Upper lobe of right lung (tissue), 1 donor: ENCODE measurements around the gene KRTAP4-6. TPM values are rescaled to one million over a fixed set of nuclear protein-coding genes. Genes with fewer than 3 reads are reported as not detected.
"Not testable (repeated sequence)": the region's sequence is repeated elsewhere in the genome, so short reads cannot be mapped to it uniquely, and the experiment has no call there.

Experiments
- ATAC-seq: fragments of 200-7000 bp; cut with Tn5 transposase; one replicate; pipeline ENCODE4 v1.9.1; 2020; ENCODE audit warnings: mild to moderate bottlenecking, moderate library complexity
- DNase-seq: peaks from one replicate; pipeline ENCODE4 v3.0.0-alpha.2; 2020
- H3K27ac ChIP-seq: fragments of 200-600 bp; one replicate; pipeline ENCODE4 v1.8.0; 2022
- H3K27me3 ChIP-seq: fragments of 200-600 bp; one replicate; pipeline ENCODE4 v1.8.0; 2022; ENCODE audit warnings: mild to moderate bottlenecking
- H3K36me3 ChIP-seq: fragments of 200-600 bp; one replicate; pipeline ENCODE4 v1.8.0; 2022
- H3K4me1 ChIP-seq: fragments of 200-600 bp; one replicate; pipeline ENCODE4 v1.8.0; 2022
- H3K4me3 ChIP-seq: fragments of 200-600 bp; one replicate; pipeline ENCODE4 v1.8.0; 2022; ENCODE audit warnings: mild to moderate bottlenecking
- H3K9me3 ChIP-seq: fragments of 200-600 bp; one replicate; pipeline ENCODE4 v1.8.0; 2022
- CTCF ChIP-seq: fragments of 200-600 bp; IDR thresholded peaks from one replicate; pipeline ENCODE4 v1.8.0; 2022; ENCODE audit warnings: antibody characterized with exemption
- intact Hi-C: fragments of 100-400 bp; cut with DNase I; formaldehyde crosslinking; loops from one replicate; pipeline ENCODE4 v1.11.0; 2022
- total RNA-seq: library from RNA; stranded (reverse); fragmentation: NEBNext Ultra II Directional; extraction: Animal tissue kit (Norgen Biotek cat#: 25700); gene quantifications from one replicate; pipeline ENCODE4 v1.2.1, GENCODE V29; 2021
- donor health status: DM: no; HTN: yes; CAD: no; lungs with severe emphysema.

Gene KRTAP4-6
- total RNA-seq, 1 donor from 2014 or later, result not detected

GRCh38 chr17:41126412-41126811 is 13.9 kb downstream of the KRTAP4-6 start:
- no peak for DNase-seq
- Histone ChIP-seq H3K9me3 (no peaks in the 10 kb centered on the region), H3K36me3 (no peaks in the 10 kb centered on the region), H3K27me3 (no peaks in the 10 kb centered on the region), H3K27ac (no peak overlapping the region), H3K4me1 (no peaks in the 10 kb centered on the region), H3K4me3 (no peak overlapping the region)
- ATAC-seq, result no peak
- TF ChIP-seq CTCF, result no peak
- intact Hi-C loops, result no loop called here

DNA sequence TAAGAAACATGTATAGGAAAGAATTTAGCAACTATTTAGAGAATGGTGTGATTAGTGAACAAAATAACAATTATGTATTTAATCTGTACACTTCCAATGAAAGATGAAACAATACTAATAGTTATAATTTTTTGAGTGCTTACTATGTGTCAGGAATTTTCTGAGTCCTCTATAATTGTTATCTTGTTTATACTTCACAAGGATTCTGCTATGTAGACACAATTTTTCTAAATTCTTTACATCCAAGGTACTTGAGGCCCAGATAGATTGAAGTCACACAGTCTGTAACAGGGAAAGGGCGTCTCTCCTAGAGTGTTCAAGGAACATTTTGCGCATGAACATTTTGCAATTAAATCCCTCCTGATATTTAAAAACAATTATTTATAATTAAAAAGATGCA is 15.3 kb downstream of the KRTAP4-6 start:
- ATAC-seq (no peak), DNase-seq (no peak)
- intact Hi-C loops, result no loop called here
- H3K9me3 ChIP-seq, result no peaks in the 10 kb centered on the region
- no peak overlapping the region for H3K4me3 ChIP-seq
- no peaks in the 10 kb centered on the region for H3K27me3 ChIP-seq
- H3K36me3 ChIP-seq, result no peaks in the 10 kb centered on the region
- no peak overlapping the region for H3K27ac ChIP-seq
- H3K4me1 ChIP-seq, result no peaks in the 10 kb centered on the region
- no peak for TF ChIP-seq CTCF

GRCh38 chr17:41123991-41124371 is 16.4 kb downstream of the KRTAP4-6 start, which contains the start of gene KRTAP4-12:
Gene KRTAP4-12 (minus strand): TSS chr17:41124182. CDS start chr17:41124122, 60 bp downstream.
- DNase-seq, ATAC-seq, H3K27me3 ChIP-seq, intact Hi-C loops, H3K36me3 ChIP-seq, H3K9me3 ChIP-seq, H3K4me1 ChIP-seq, H3K4me3 ChIP-seq, H3K27ac ChIP-seq: not testable (repeated sequence)

GRCh38 chr17:41123292-41123990 is 16.9 kb downstream of the KRTAP4-6 start:
- H3K9me3 ChIP-seq, ATAC-seq, H3K27ac ChIP-seq, H3K4me1 ChIP-seq, DNase-seq, H3K4me3 ChIP-seq, H3K36me3 ChIP-seq, intact Hi-C loops, H3K27me3 ChIP-seq: not testable (repeated sequence)

GRCh38 chr17:41121742-41122141 is 18.6 kb downstream of the KRTAP4-6 start:
- no peak for TF ChIP-seq CTCF
- intact Hi-C loops, result no loop called here
- no peaks in the 10 kb centered on the region for H3K4me1 ChIP-seq

DNA sequence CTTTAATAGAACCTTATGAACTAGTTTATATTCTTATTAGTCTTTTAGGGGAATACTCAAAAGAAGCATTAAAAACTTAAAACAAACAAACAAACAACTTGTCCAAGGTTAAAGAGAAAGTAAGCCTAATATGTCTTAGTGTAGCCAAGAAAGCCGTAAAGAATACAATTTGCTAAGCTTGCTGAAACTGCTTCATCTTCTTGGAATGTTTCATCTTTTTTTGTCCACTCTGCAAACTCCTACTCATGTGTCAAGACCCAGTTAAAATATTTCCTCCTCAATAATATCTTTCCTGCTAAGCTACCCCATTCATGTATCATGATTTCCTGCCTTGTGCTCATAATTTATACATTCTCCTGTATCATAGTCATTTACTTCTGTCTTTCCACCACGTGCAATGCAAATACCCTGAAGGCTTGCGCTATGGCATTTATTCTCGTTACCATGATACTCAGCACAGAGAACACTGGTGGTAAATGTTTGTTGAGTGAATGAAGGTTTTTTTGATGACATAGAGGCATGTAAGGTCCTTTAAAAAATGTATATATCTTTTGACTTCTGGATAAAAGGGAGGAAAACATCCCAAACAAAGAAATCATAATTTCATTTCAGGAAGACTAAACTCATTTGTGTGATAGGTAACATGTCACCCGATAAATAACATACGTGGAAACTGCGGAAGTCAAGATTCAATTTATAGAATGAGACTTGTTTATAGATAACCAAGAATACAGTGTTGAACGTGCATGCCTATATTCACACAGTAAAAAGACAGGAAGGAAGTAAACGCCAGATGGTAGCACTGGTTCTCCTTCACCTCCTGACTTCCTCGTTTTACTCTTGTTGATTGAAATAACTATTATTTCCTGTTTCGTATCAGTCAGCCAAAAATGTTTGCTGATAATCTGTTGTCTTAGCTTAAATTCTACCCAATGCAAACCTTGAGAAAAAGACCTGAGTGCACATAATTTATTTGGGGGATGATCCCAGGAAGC is 20.4 kb downstream of the KRTAP4-6 start:
- not testable (repeated sequence) for ATAC-seq, DNase-seq, H3K27ac ChIP-seq

More at GRCh38 chr17:41121742-41122141, 18.6 kb downstream of the KRTAP4-6 start:
- H3K27me3 ChIP-seq, result no peaks in the 10 kb centered on the region
- DNase-seq (no peak), ATAC-seq (no peak)
- no peaks in the 10 kb centered on the region for H3K36me3 ChIP-seq
- no peak overlapping the region for H3K27ac ChIP-seq
- H3K4me3 ChIP-seq, result no peak overlapping the region
- H3K9me3 ChIP-seq, result no peaks in the 10 kb centered on the region

DNA sequence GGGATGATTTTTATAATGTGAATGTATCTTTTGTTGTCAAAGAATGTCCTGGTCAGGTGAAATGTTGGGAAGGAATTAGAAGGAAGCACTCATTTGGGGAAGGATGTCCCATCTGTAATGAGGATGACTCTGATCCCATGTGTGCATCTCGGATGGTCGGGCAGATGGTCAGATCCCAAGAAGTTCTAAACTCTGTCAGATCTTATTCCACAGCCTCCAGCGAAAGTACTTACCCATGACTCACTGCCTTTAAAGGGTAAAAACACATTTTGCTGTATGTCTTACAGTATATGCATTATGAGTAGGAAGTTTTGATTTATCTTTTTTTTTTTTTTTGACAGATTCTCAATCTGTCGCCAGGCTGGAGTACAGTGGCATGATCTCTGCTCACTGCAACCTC is 21.6 kb downstream of the KRTAP4-6 start:
- intact Hi-C loops, result no loop called here
- ATAC-seq (no peak), DNase-seq (no peak)
- TF ChIP-seq CTCF, result no peak
- no peaks in the 10 kb centered on the region for H3K4me1 ChIP-seq
- no peaks in the 10 kb centered on the region for H3K27me3 ChIP-seq
- H3K27ac ChIP-seq, result no peak overlapping the region
- no peak overlapping the region for H3K4me3 ChIP-seq
- no peaks in the 10 kb centered on the region for H3K9me3 ChIP-seq
- H3K36me3 ChIP-seq, result no peaks in the 10 kb centered on the region

More for the DNA sequence above, 20.4 kb downstream of the KRTAP4-6 start:
- H3K27me3 ChIP-seq, H3K4me1 ChIP-seq, H3K9me3 ChIP-seq, H3K4me3 ChIP-seq, intact Hi-C loops, H3K36me3 ChIP-seq: not testable (repeated sequence)

- ATAC-seq, H3K9me3 ChIP-seq, H3K27me3 ChIP-seq, H3K4me1 ChIP-seq, H3K27ac ChIP-seq, intact Hi-C loops, H3K4me3 ChIP-seq, H3K36me3 ChIP-seq, DNase-seq: not testable (repeated sequence)
Measured at GRCh38 chr17:41117846-41118386, 22.4 kb downstream of the KRTAP4-6 start, which contains the start of gene KRTAP4-11. Gene KRTAP4-11 (minus strand): TSS chr17:41118373. CDS start chr17:41118315, 58 bp downstream.
